GM12878 (cell line): ENCODE results near the gene RHOC. TPM values are rescaled to one million over a fixed set of nuclear protein-coding genes. Genes with fewer than 3 reads are reported as not detected.
A peak's percentile ranks its signal among the peaks of the same experiment; 100 is the strongest.

Experiments
- BACH1 ChIP-seq: fragments of 450-650 bp; IDR thresholded peaks from 2 replicates; pipeline ENCODE4 v1.6.1; 2017; ENCODE audit warnings: mild to moderate bottlenecking, borderline replicate concordance
- BMI1 ChIP-seq: fragments of 450-650 bp; IDR thresholded peaks from 2 replicates; pipeline ENCODE4 v1.6.1; 2016; ENCODE audit warnings: mild to moderate bottlenecking, moderate library complexity, borderline replicate concordance
- ESRRA ChIP-seq: IDR thresholded peaks from 2 replicates; pipeline ENCODE4 v1.6.1; 2012; ENCODE audit warnings: mild to moderate bottlenecking, low read length, improper control_type of control experiment
- HDAC6 ChIP-seq: fragments of 200-600 bp; sonication (generic); IDR thresholded peaks from one replicate; pipeline ENCODE4 v1.8.0; 2017; ENCODE audit warnings: antibody characterized with exemption; ENCODE audit not compliant: unreplicated experiment
- LARP7 ChIP-seq: fragments of 450-650 bp; IDR thresholded peaks from 2 replicates; pipeline ENCODE4 v1.6.1; 2017; ENCODE audit warnings: mild to moderate bottlenecking
- NFYA ChIP-seq: IDR thresholded peaks from 2 replicates; pipeline ENCODE4 v1.6.1; 2011; ENCODE audit warnings: low read depth, mild to moderate bottlenecking, low read length, improper control_type of control experiment, borderline replicate concordance
- NR2C2 ChIP-seq: IDR thresholded peaks from 2 replicates; pipeline ENCODE4 v1.6.1; 2011; ENCODE audit warnings: borderline replicate concordance, low read depth; ENCODE audit not compliant: control insufficient read depth, insufficient read length
- RBBP5 ChIP-seq: fragments of 200-600 bp; sonication (generic); conservative IDR thresholded peaks from 2 replicates; pipeline ENCODE4 v1.6.1; 2016
- TCF12 ChIP-seq: IDR thresholded peaks from 2 replicates; pipeline ENCODE4 v1.6.1; 2011; ENCODE audit warnings: low read depth, mild to moderate bottlenecking, low read length
- polyA plus RNA-seq, 11 experiments: library from polyadenylated mRNA; depleted of rRNA in 4 of 11; unstranded in 6 of 11; stranded (reverse) in 5 of 11; fragments of >200 nt; fragmentation: Nextera tagmentation in 4 of 11; fragmentation: Illumina TruSeq in 1 of 11; extraction: Ambion mirVana in 4 of 11; extraction: Trizol in 1 of 11; gene quantifications; 1 replicate in 1 of 11; 2 replicates in 10 of 11; pipeline versions ENCODE4 v1.2.1 to v1.2.3, GENCODE V29; 2011 to 2016; ENCODE audit warnings: inconsistent platforms in 2 of 11, missing spikeins in 2 of 11, low read depth in 1 of 11
- total RNA-seq, 4 experiments: library from RNA; depleted of rRNA in 3 of 4; stranded (reverse); fragments of >200 nt in 3 of 4; fragmentation: Illumina TruSeq in 1 of 4; extraction: Trizol in 1 of 4; gene quantifications; 2 replicates each; pipeline versions ENCODE4 v1.2.1 to v1.2.3, GENCODE V29; 2013 to 2021
- TF ChIP-seq, protein P1 (sequence below): fragments of 450-650 bp; IDR thresholded peaks from 2 replicates; pipeline ENCODE4 v1.6.1; 2017; ENCODE audit warnings: antibody characterized with exemption, mild to moderate bottlenecking, moderate library complexity
- TF ChIP-seq, protein P2 (sequence below): fragments of 450-650 bp; IDR thresholded peaks from 2 replicates; pipeline ENCODE4 v1.6.1; 2018; ENCODE audit warnings: borderline replicate concordance, mild to moderate bottlenecking; ENCODE audit not compliant: partially characterized antibody
- TF ChIP-seq, protein P3 (sequence below): fragments of 450-650 bp; IDR thresholded peaks from 2 replicates; pipeline ENCODE4 v1.6.1; 2017; ENCODE audit warnings: mild to moderate bottlenecking, moderate library complexity
- TF ChIP-seq, protein P4 (sequence below): fragments of 450-650 bp; IDR thresholded peaks from 2 replicates; pipeline ENCODE4 v1.6.1; 2016; ENCODE audit warnings: mild to moderate bottlenecking
- TF ChIP-seq, protein P5 (sequence below): fragments of 450-650 bp; IDR thresholded peaks from 2 replicates; pipeline ENCODE4 v1.6.1; 2018; ENCODE audit warnings: mild to moderate bottlenecking, low read depth, moderate library complexity; ENCODE audit not compliant: partially characterized antibody

The RHOC gene
- total and polyA plus RNA-seq, 10 of the 15 experiments (the other 5 are each of a cell fraction or from before 2014, with no cell fraction given), result 20.6 to 371 (median 158) TPM

DNA sequence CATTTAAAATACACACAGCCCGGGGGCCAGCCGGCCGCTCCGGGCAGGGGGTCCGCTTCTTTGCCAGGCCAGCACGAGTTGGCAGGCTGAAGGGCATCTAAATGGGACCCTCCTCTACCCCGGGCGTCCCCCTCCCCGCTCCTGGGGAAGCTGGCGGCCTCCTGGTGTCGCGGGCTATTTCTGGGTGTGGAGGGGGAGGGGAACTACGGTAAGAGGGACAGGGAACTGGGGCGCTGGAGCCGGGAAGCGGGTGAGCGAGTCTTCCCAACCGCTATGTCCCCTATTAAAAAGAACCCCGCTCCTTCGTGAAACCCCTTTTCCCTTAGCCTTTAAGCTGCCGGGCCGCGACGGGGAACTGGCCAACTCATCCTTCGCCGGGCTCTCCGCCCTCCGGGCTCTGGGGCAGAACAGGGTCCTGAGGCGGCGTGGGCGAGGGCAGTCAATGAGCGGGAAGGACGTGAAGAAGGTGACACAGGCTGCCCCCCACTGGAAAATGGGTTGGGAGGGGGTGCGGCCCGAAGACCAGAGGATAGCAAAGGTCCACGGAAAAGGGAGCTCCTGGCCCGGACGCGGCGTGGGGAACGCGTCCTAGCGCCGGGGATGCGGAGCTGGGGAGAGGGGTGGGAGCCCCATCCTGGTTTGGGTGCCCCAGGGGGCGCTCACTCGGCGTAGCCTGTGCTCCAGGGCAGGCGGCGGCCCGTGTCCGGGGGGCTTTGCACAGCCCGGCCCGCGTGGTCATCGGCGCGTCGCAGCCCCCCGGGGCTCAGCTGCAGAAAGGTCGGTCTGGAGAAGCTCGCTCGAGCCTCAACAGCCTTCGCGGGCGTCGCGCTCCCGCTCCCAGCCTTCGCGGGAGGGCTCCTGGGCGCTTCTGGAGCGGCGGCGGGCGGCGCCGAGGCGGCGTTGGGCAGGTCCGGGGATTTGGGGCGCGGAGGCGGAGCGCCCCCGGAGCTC is 7.7 kb upstream of the RHOC start (continued):
- TF ChIP-seq, protein P1, sequence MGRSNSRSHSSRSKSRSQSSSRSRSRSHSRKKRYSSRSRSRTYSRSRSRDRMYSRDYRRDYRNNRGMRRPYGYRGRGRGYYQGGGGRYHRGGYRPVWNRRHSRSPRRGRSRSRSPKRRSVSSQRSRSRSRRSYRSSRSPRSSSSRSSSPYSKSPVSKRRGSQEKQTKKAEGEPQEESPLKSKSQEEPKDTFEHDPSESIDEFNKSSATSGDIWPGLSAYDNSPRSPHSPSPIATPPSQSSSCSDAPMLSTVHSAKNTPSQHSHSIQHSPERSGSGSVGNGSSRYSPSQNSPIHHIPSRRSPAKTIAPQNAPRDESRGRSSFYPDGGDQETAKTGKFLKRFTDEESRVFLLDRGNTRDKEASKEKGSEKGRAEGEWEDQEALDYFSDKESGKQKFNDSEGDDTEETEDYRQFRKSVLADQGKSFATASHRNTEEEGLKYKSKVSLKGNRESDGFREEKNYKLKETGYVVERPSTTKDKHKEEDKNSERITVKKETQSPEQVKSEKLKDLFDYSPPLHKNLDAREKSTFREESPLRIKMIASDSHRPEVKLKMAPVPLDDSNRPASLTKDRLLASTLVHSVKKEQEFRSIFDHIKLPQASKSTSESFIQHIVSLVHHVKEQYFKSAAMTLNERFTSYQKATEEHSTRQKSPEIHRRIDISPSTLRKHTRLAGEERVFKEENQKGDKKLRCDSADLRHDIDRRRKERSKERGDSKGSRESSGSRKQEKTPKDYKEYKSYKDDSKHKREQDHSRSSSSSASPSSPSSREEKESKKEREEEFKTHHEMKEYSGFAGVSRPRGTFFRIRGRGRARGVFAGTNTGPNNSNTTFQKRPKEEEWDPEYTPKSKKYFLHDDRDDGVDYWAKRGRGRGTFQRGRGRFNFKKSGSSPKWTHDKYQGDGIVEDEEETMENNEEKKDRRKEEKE, result no peak
- TF ChIP-seq LARP7, result peak; percentile 22; the same call in 1 of the 2 replicates
- TF ChIP-seq TCF12, result 0 out of 2 replicates have a peak, but pooled peaks have one; percentile 37
- no peak for TF ChIP-seq NFYA
- no peak for TF ChIP-seq BMI1
- TF ChIP-seq, protein P2, sequence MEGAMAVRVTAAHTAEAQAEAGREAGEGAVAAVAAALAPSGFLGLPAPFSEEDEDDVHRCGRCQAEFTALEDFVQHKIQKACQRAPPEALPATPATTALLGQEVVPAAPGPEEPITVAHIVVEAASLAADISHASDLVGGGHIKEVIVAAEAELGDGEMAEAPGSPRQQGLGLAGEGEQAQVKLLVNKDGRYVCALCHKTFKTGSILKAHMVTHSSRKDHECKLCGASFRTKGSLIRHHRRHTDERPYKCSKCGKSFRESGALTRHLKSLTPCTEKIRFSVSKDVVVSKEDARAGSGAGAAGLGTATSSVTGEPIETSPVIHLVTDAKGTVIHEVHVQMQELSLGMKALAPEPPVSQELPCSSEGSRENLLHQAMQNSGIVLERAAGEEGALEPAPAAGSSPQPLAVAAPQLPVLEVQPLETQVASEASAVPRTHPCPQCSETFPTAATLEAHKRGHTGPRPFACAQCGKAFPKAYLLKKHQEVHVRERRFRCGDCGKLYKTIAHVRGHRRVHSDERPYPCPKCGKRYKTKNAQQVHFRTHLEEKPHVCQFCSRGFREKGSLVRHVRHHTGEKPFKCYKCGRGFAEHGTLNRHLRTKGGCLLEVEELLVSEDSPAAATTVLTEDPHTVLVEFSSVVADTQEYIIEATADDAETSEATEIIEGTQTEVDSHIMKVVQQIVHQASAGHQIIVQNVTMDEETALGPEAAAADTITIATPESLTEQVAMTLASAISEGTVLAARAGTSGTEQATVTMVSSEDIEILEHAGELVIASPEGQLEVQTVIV, result no peak
- no peak for TF ChIP-seq ESRRA
- TF ChIP-seq HDAC6, result peak; percentile 24
- no peak for TF ChIP-seq NR2C2
- no peak for TF ChIP-seq RBBP5
- TF ChIP-seq BACH1, result no peak
- TF ChIP-seq, protein P3, sequence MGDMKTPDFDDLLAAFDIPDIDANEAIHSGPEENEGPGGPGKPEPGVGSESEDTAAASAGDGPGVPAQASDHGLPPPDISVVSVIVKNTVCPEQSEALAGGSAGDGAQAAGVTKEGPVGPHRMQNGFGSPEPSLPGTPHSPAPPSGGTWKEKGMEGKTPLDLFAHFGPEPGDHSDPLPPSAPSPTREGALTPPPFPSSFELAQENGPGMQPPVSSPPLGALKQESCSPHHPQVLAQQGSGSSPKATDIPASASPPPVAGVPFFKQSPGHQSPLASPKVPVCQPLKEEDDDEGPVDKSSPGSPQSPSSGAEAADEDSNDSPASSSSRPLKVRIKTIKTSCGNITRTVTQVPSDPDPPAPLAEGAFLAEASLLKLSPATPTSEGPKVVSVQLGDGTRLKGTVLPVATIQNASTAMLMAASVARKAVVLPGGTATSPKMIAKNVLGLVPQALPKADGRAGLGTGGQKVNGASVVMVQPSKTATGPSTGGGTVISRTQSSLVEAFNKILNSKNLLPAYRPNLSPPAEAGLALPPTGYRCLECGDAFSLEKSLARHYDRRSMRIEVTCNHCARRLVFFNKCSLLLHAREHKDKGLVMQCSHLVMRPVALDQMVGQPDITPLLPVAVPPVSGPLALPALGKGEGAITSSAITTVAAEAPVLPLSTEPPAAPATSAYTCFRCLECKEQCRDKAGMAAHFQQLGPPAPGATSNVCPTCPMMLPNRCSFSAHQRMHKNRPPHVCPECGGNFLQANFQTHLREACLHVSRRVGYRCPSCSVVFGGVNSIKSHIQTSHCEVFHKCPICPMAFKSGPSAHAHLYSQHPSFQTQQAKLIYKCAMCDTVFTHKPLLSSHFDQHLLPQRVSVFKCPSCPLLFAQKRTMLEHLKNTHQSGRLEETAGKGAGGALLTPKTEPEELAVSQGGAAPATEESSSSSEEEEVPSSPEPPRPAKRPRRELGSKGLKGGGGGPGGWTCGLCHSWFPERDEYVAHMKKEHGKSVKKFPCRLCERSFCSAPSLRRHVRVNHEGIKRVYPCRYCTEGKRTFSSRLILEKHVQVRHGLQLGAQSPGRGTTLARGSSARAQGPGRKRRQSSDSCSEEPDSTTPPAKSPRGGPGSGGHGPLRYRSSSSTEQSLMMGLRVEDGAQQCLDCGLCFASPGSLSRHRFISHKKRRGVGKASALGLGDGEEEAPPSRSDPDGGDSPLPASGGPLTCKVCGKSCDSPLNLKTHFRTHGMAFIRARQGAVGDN, result no peak
- TF ChIP-seq, protein P4, sequence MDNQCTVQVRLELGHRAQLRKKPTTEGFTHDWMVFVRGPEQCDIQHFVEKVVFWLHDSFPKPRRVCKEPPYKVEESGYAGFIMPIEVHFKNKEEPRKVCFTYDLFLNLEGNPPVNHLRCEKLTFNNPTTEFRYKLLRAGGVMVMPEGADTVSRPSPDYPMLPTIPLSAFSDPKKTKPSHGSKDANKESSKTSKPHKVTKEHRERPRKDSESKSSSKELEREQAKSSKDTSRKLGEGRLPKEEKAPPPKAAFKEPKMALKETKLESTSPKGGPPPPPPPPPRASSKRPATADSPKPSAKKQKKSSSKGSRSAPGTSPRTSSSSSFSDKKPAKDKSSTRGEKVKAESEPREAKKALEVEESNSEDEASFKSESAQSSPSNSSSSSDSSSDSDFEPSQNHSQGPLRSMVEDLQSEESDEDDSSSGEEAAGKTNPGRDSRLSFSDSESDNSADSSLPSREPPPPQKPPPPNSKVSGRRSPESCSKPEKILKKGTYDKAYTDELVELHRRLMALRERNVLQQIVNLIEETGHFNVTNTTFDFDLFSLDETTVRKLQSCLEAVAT, result no peak
- TF ChIP-seq, protein P5, sequence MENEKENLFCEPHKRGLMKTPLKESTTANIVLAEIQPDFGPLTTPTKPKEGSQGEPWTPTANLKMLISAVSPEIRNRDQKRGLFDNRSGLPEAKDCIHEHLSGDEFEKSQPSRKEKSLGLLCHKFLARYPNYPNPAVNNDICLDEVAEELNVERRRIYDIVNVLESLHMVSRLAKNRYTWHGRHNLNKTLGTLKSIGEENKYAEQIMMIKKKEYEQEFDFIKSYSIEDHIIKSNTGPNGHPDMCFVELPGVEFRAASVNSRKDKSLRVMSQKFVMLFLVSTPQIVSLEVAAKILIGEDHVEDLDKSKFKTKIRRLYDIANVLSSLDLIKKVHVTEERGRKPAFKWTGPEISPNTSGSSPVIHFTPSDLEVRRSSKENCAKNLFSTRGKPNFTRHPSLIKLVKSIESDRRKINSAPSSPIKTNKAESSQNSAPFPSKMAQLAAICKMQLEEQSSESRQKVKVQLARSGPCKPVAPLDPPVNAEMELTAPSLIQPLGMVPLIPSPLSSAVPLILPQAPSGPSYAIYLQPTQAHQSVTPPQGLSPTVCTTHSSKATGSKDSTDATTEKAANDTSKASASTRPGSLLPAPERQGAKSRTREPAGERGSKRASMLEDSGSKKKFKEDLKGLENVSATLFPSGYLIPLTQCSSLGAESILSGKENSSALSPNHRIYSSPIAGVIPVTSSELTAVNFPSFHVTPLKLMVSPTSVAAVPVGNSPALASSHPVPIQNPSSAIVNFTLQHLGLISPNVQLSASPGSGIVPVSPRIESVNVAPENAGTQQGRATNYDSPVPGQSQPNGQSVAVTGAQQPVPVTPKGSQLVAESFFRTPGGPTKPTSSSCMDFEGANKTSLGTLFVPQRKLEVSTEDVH, result no peak
